GM19043 (cell line): ENCODE data around the gene YARS1.

Experiments used
- ATAC-seq: cut with Tn5 transposase; IDR thresholded peaks from one replicate; pipeline ENCODE4 v1.9.1; 2021; ENCODE audit warnings: low read depth; ENCODE audit not compliant: unreplicated experiment

The YARS1 gene

DNA sequence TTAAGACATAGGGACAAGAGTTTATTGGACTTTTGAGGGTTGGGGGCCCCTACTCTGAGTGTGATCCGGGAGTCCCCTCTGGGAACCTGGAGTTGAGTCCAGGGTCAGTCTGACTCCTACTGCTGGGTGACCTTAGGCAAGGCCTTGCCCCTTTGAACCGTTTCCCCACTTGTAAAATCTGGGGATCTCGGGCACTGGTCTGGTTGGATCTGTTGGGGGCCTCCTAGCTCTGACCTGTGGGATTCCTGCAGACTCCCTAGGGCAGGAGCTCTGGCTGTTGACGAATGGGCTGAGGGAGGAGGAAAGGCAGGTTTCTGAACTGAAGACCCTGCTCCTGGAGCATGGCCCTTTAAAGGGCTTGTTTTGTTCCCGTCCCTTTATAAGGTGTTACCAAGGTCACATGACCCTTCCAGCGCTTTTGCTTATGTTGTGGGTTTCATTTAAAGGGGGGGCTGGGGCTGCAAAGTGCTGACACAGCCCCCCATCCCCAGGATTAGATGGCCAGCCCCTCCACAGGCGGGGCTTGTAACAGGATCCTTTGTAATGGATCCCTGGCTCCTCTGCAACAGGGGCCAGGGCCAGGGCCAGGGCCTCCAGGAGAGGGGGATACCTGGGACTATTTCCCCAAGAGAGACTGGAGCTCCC, 50.7 kb downstream of the YARS1 start:
- no peak for ATAC-seq

DNA sequence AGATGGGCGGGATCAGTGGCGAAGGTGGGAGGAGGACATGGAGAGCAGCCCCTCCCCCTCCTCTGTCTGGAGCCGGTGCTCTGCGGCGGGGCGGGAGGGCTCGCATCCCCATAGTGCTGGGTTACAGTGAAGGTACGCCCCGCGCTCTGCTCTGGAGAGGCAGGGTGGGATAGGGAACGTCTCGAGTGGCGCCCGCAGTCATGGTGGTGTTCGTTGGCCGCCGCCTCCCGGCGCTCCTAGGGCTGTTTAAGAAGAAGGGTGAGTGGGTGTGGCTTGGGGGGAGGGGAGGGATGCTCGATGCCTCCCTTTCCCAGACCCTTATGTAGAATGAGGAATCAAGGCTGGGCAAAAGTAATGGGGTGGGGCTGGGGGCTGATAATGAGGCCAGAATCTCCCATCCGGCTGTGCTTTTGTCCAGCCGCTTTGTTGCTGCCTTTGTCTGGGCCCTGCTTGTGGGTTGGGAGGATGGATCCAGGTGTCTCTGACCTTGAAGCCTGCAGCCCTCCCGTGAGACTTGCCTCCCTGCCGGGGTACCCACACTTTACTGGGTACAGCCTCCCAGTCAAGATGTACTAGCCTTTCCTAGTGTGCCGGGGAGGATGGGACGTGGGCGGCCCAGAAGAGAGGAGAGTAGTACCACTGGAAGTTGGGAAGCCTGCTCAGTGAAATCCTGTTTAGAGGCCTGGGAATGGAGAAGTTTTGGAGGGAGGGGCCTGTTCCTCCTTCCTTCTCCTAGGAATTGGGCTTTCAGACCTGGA, 51.4 kb downstream of the YARS1 start:
- no peak for ATAC-seq

DNA sequence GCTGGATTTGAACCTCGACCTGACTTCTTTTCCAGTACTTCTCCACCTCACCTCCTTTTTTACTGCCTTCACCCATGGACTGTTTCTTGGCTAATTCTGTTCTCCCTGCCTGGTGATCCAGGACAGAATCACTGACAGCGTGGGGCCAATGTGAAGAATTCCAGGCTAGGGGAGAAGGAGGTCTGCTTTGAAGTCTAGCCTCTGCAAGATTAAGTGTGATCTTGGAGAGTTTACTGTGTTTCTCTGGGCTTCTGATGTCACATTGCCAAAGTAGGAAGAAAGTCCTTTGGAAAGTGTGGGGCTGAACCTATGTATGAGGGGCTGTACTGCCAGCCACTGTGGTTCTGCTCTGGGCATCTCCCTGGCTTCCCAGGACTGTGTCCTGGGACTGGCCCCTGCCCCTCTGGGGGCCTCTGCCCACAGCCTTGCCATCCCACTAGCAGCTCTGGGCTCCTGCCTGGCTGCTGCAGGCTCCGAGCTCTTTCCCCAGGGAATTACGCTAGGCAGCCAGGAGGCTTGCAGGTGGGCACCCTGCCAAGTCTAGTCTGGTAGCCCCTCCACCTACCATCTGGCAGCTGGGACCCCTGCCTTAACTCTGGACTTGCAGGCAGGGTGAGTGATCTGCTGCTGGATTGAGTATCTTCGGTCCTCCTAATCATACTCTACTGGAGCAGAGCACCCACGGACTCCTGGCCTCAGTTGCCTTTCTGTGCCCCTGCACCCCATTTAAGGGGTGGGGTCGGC, 52.2 kb downstream of the YARS1 start:
- ATAC-seq, result no peak

DNA sequence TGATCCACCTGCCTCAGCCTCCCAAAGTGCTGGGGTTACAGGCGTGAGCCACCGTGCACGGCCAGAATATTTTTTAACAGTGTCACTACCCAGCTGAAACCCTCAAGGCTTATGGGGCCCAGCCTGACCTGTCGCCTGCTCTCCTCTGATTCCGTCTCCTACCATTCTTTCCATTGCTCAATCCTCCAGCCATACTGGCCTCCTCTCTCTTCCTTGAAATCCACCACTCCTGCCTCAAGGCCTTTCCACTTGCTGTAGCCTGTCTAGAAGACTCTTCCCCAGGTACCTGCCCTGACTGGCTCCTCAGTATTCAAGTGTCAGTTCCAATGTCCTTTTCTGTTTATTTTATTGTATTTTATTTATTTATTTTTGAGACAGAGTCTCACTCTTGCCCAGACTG, 53.9 kb downstream of the YARS1 start:
- ATAC-seq, result no peak

DNA sequence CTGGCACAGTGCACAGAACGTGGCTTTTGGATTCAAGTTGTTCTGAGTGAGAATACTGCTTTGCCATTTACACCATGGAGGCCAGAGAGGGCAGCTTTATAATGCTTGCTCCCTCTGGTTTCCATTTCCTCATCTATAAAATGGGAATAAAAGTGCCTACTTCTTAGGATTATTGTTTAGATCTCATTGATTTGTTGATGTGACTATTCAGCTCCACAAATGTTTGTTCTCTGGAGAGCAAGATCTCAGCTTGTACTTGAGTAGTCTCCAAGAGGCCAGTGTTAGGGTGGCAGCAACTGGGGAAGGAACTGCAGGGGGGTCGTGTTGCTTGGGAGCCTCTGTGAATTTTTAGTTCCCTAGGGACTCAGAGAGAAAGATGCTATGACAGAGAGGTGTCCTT, 55.2 kb downstream of the YARS1 start:
- no peak for ATAC-seq

DNA sequence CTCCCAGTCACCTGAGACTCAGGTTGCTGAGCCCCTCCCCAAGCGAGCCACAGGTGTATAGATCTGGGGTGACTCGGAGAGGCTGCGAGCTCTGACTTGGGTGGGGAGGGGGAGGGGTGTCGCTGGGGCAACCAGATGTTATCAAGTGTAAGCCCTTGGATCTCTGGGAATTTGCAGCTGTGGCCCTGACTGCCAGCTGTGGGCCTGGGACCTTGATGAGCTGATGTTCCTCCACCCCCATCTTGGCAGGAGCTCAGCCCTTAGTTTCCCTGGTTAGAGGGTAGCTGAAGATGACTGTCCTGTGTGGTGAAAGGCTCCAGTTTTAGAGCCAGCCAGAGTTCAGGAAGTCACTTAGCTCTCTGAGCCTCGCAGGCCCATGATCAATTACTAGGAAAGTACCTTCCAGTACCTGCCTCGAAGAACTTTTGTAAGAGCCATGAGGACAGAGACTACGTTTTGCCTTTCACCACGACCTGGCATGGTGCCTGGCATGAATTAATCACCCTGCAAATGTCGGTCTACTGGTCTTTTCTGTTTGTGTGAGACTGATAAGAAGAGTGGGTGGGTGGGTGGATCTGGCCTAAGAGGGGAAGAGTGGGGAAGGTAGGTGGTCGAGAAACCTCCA, 55.8 kb downstream of the YARS1 start:
- ATAC-seq, result no peak

DNA sequence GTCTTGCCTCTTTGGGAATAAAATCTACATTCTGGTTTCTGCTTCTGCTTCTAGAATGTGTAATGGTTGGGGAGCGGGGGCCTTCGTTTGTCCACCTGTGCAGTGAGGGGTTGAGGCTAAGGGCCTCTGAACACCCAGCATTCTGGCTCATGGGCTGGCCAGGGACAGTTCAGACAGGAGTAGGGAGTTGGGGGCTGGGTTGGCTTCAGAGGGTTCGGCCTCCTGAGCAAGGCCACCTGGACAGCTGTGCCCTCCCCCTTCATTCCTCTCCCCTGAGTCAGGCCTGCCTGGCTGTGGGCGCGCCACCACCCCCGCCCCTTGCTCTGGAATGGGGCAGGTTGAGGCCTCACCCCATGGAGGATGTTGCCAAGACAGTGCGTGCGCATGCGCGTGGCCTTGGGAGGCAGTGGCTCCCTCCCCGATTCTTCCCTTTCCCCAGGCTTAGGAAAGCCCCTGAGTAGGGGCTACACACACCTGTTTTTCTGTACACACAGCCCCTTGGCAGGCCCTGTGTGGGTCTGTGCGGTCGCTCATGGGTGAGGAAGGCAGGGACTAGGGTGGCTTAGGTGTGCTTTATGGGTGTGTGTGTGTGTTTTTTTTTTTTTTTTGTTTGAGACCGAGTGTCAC, 57.0 kb downstream of the YARS1 start:
- no peak for ATAC-seq

DNA sequence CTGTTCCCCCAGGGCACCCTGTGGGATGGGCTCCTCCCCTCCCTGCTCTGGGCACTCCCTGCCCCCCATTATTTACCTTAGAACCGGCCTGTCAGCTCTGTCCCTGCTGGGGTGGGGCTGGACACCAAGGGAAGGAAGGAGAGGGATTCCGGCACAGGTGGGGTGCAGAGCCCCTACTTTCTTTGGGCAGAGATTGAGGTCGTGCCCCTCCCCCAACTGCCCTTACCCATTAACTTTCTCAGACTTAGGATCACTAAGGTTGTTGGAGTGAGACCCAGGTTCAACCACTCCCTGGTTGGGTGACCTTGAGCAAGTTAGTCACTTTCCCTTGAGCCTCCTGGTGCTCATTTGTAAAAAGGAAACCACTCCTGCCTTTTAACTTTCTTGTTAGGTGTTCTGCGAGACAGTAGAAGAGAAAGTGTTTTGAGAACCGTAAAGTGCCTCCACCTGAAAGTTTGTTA, 57.6 kb downstream of the YARS1 start:
- ATAC-seq, result no peak

DNA sequence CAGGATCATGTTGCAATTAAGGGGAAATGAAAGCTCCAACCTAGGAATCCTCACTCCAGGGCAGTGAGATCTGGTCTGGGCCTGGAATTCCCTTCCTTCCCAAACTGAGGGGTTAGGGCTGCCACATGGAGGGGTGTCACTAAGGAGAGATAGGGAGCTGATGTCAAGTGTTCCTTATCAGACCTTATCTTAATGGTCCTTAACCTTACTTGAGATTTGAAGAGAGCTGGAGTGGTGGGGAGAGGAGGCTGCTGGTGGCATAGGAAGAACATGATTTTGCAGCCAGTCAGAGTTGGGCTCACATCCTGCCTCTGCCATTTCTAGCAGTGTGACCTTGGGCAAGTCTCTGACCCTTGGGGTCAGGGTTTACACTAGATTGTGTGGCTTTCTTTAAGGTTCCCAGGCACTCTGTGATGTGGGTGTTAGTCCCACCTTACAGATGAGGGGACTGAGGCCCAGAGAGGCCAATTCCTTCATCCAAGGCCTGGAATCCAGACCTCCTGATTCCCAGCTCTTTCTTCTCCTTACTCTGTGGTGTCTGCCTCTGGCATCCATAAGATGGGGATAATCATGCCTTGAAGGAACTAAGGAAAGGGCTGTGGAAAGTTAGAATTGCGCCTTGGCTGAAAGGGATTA, 58.2 kb downstream of the YARS1 start:
- ATAC-seq, result no peak

DNA sequence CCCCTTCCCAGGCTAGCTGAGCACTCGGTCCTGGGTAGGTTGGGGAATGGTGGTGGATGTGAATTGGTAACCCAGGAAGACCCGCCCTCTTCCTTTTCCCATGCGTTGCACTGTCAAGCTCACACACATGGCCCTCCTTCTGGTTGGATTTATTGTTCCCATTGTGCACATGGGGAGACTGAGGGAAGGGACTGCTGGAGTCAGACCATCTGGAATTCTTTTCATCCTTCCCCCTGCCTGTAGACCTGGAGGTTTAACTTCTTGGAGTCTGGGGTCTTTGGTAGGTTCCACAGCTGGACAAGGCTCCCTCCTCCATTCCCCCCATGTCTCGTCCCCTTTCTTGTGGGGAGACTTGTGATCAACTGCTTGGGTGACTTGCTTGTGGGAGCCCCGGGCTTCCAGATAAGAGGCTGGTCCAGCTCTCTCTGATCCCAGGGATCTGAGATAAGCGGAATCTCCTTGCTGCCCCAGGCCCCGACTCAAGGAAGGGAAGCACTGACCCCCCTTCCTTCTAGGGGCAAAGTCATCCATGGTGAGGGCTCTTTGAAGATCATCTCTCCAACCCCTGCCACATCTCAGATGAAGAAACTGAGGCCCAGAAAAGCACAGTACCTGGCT, 58.9 kb downstream of the YARS1 start:
- no peak for ATAC-seq

DNA sequence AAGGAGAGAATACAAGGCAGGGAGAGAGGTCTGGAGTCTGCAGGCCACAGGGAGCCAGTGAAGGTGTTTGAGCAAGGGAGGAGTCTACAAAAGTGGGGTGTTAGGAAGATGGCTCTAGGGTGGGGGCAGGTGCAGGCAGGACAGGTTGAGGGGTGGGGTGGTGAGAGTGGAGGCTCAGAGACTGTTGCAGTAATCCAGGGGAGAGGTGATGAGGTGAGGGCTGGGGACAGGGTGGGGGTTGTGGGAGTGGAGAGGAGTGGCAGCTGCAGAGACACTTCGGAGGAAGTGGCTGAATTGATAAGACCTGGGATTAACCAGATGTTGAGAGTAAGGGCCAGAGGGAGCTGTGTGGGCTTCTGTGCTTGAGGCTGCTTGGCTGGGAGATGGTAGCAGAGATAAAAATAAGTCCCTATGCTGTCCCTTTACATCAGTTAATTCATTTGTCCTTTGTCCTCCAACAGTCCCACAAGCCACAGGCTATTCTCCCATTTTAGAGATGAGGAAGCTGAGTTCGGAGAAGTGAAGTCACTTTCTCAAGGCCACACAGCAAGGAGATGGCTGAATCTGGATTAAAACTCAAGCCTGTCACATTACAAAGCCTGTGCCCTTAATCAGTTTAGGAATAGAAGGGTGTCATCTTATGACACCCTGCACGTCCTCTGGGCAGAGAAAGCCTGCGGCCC, 59.8 kb downstream of the YARS1 start:
- ATAC-seq, result no peak

DNA sequence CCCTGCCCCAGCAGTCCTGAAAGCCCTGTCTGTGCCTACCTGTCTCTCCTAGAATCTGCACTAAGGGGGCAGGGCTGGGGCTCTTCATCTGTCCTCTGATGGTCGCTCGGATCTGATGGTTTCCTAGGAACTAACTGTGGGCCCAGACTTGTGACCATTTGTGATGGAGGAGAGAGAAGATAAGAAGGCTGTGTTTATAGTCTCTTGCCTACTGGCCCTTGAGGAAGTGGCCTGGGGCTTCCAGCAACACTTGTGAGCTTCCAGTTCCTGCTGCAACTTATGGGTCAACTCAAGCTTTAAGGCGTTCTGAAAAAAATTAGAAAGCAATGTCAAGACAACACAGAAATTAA, 61.4 kb downstream of the YARS1 start:
- no peak for ATAC-seq

DNA sequence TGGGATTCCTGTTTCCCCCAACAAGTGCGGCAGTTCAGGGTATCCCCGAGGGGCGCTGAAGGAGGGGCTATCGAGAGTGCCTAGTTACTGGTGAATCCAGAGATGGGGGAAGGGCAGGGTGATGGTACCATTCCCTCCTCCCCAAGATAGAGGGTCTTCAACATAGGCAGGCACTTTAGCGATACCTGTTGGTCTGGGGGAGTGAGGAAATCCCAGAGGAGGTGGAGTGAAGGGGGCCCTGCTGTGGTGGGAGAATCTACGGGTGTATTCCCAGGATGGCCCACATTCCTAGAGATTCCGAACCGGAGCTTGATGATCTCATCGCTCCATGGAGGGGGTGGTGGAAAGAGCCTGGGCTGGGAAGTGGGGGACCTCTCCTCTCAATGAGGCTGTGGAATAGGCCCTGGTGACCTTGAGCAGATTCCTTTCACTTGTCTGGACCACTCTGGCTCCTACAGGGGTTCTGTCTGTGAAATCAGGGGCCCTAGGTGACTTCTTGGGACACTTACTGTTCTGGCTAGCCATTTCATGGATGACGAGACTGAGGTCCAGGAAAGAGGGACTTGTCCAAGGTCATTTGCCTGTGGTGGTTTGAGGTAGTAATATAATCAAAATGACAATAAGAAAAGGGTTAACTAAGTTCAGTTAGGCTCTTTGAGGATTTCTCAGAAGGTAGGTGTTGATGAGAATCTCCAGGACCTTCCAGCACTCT, 61.9 kb downstream of the YARS1 start:
- no peak for ATAC-seq

DNA sequence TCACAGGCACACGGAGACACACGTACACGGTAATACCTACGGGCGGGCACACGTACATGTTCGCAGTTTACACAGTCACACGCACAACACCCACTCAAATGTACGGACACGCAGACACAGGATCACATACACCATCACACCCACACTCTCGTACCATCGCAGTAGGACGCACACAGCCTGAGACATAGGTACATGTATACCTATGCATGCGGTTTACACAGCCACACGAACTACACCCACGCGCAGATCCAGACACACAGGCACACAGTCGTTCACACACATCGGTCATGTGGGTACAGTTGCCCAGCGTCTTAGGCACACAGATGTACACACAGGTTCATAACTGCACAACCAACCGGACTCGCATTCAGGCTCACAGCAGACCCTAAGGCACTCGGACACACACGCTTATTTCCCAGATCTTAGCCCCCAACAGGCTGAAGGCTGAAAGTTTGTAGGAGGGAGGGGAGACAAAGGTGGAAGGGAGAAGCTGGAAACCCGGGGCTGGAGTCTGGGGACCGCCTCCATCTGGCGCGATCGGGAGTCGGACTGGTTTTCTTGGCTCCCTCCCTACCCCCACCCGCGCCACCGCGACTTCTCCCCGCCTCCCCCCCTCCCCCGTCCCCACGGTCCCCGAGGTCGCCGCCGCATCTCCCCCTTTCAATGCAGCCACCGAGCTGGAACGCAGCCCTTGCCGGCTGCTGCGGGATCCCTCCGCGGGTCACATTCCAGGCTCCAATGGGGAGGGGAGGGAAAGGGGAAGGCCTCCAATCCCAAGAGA, 62.7 kb downstream of the YARS1 start:
- no peak for ATAC-seq

DNA sequence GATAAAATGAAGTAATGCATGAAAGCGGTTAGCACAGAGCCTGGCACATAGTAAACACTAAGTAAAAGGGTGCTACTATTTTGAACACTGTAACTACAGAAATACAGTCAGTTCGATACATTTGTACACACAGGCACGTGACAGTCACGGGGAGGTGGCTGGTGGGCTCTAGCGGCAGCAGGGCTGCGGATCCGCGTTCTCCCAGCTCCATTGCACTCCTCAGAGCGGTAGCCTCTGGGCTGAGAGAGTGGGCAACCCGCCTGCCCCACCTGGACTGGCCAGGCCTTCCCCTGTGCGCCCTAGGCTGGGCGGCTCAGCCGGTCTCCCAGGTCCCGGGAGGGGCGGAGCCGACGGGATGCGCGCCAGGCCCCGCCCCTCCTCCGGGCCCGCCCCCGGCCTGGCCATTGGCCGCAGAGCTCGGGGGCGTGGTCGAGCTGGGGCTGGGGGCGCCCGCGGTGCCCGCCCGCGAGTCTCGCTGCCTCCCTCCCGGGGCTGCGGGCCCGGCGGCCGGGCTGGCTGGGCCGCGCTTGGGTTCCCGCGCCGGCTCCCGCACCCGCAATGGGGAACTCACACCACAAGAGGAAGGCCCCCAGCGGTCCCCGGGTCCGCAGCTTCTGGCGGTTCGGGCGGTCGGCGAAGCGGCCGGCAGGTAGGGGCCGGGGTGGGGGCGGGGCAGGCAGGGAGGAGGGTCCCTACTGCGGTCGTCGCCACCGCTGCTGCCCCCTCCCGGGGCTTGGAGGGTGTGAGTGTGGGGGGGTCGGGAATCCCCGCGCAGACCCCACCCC, 63.4 kb downstream of the YARS1 start:
- no peak for ATAC-seq

DNA sequence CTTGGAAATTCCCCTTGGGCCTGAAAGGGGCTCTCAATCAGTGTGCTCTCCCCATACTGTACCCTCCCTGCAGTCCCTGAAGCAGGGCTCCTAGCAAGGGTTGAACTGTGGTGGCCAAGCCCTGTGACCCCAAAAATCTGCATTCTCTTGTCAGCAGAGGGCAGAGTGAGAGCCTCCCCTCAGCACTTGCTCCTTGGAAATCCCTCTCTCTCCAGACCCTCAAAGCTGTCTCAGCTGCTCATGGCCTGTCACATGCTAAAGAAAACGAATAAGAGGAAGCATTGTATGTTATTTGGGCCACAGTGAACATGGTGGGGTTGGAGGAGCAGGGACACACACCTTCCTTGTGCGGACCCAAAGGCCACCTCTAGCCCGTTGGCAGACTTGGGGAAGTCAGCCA, 67.4 kb downstream of the YARS1 start:
- no peak for ATAC-seq

DNA sequence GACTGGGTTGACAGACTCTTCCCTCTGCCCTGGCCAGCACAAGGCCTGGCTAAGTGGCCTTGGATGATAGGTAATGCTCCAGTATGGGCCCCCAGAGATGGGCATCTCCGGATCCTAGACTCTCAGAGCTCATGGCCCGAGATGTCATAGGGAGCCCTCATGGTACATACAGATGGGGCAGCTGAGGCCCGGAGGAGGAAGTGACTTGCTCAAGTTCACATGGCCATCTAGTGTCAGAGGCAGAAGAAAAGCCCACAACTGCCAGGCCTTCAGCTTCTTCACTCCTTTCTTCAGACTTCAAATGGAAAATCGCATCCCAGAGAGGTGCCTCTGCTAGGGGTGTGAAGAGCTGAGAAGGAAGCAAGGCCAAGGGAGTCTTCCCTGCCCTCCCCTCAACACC, 67.8 kb downstream of the YARS1 start:
- ATAC-seq, result no peak
